ENCODE measurements around the gene ATP5PB.

DNA sequence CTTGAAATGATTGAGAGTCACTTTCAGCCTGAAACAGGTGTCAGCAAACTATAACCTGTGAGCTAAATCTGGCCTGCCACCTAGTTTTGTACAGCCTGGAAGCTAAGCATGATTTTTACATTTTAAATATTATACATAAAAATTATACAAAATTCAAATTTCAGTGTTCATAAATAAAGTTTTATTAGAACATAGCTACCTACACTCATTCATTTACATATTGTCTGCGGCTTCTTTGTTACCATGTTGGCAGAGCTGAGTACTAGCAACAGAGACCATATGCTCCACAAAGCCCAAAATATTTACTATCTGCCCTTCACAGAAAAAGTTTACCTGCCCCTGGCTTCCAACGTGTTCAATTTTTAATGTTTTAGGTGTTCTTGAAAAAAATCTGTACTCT, 16.5 kb downstream of the ATP5PB start:
- TF ChIP-seq, protein P1, sequence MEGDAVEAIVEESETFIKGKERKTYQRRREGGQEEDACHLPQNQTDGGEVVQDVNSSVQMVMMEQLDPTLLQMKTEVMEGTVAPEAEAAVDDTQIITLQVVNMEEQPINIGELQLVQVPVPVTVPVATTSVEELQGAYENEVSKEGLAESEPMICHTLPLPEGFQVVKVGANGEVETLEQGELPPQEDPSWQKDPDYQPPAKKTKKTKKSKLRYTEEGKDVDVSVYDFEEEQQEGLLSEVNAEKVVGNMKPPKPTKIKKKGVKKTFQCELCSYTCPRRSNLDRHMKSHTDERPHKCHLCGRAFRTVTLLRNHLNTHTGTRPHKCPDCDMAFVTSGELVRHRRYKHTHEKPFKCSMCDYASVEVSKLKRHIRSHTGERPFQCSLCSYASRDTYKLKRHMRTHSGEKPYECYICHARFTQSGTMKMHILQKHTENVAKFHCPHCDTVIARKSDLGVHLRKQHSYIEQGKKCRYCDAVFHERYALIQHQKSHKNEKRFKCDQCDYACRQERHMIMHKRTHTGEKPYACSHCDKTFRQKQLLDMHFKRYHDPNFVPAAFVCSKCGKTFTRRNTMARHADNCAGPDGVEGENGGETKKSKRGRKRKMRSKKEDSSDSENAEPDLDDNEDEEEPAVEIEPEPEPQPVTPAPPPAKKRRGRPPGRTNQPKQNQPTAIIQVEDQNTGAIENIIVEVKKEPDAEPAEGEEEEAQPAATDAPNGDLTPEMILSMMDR (IDR thresholded peaks at IDR 0.05) = no peak
- no peak for TF ChIP-seq POLR2A (IDR thresholded peaks at IDR 0.05)

All from transverse colon (tissue), 3 donors.